Effector memory CD4-positive, alpha-beta T cell (primary cell): ENCODE results near the gene SLC37A3.

ENCODE experiments used
- DNase-seq, 3 donors: peaks; one replicate each; pipeline ENCODE4 v3.0.0-alpha.2; 2020
- H3K27ac ChIP-seq: 2 replicates; pipeline ENCODE4 v1.7.0; 2013; ENCODE audit warnings: mild to moderate bottlenecking, low read length, moderate library complexity; ENCODE audit not compliant: insufficient read depth, poor library complexity, severe bottlenecking
- H3K27me3 ChIP-seq: replicated peaks from 2 replicates; pipeline ENCODE4 v1.7.0; 2013; ENCODE audit warnings: mild to moderate bottlenecking, low read length; ENCODE audit not compliant: insufficient read depth, control insufficient read depth, poor library complexity, severe bottlenecking
- H3K36me3 ChIP-seq: 2 replicates; pipeline ENCODE4 v1.7.0; 2013; ENCODE audit warnings: mild to moderate bottlenecking, low read length, moderate library complexity; ENCODE audit not compliant: control insufficient read depth, insufficient read depth
- H3K4me1 ChIP-seq: 2 replicates; pipeline ENCODE4 v1.7.0; 2013; ENCODE audit warnings: low read length, mild to moderate bottlenecking; ENCODE audit not compliant: control insufficient read depth, insufficient read depth, poor library complexity, severe bottlenecking
- H3K4me3 ChIP-seq: 2 replicates; pipeline ENCODE4 v1.7.0; 2013; ENCODE audit warnings: low read length, low read depth, mild to moderate bottlenecking; ENCODE audit not compliant: insufficient read depth, poor library complexity, severe bottlenecking
- H3K9me3 ChIP-seq: 2 replicates; pipeline ENCODE4 v1.7.0; 2013; ENCODE audit warnings: mild to moderate bottlenecking, low read length, moderate library complexity; ENCODE audit not compliant: control insufficient read depth
- total RNA-seq, 3 donors: gene quantifications; one replicate each; lab custom pipeline; 2026; lab: John Stamatoyannopoulos, UW

The SLC37A3 gene, protein sequence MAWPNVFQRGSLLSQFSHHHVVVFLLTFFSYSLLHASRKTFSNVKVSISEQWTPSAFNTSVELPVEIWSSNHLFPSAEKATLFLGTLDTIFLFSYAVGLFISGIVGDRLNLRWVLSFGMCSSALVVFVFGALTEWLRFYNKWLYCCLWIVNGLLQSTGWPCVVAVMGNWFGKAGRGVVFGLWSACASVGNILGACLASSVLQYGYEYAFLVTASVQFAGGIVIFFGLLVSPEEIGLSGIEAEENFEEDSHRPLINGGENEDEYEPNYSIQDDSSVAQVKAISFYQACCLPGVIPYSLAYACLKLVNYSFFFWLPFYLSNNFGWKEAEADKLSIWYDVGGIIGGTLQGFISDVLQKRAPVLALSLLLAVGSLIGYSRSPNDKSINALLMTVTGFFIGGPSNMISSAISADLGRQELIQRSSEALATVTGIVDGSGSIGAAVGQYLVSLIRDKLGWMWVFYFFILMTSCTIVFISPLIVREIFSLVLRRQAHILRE
- 20.1 to 27.0 (median 20.5) reads per million in 3 donors for total RNA-seq

DNA sequence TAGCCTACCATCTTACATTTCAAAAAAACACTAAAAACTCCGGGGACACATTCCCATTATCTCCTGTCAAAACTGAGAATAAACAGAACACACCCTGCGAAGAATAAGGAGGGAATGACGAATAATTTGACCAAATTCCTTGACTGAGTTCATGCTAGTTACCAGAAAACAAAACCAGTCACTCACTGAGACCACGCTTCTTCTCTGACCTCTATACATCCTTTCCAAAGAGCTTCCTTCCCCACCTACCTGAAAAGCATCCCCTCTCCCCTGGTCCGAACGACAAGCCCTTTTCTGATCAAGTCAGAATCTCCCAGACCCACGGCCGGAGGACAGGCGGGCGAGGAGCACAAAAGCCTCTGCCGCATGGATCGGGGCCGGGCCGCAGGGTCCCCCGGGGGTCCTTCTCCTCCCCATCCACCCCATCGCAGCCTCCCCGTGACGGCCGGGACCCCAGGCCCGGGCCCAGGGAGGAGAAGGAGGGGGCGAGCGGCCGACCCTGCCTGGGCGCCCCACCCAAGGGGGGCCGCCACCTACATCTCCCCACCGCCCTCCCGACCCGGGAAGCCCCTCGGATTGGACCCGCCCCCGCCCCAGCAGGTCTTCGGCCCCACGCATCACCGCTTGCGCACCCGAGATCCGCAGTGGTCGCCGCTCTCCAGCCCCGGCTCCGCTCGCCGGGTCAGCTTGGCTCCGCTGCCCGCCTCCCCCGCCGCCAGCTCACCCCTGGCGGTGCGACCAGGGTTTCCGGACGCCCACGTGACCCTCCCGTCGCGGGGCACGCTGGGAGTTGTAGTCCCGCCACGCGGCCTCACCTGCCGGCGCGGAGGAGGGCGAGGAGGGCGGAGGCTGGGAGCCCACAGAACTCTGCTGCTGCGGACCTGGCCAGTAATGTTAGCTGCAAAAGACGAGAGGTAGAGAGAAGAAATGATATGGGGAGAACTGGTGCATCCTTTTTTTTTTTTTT, at the start of gene SLC37A3:
Gene SLC37A3, minus strand, starts transcription at position 747 of the 967 bp plus-strand sequence. CDS start 16,004 bp downstream, outside the sequence.
- H3K9me3 ChIP-seq, result no peaks in the 10 kb centered on the region
- H3K36me3 ChIP-seq, result no peaks in the 10 kb centered on the region
- peak within 1 kb of the TSS; percentile 73 for H3K27ac ChIP-seq
- DNase-seq, result peak; percentile 72 to 81 (median 77)
- peak within 1 kb of the TSS; percentile 84 for H3K4me3 ChIP-seq
- H3K27me3 ChIP-seq, result no peaks in the 10 kb centered on the region
- H3K4me1 ChIP-seq, result peaks cover 4% of the 10 kb centered on the region

DNA sequence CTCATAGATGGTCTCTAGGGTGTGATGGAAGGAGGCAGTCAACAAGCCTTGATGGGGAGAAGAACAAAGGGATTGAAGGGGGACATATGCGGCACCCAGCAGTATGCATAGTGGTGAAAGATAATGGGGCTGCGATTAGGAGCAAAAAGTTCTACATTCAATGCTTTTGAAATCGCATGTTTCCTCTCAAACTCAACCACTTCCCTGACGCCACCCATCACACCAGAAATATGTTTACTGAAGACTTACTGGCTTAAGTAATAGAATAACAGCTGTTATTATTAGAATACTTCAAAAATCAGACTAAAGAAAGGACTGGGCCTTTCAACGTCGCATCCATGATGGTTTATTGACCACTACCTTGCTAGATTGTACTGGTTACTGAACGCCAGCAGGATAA, 49.5 kb upstream of the SLC37A3 start:
- Histone ChIP-seq H3K27ac (no peak overlapping the region), H3K4me3 (no peak overlapping the region)

DNA sequence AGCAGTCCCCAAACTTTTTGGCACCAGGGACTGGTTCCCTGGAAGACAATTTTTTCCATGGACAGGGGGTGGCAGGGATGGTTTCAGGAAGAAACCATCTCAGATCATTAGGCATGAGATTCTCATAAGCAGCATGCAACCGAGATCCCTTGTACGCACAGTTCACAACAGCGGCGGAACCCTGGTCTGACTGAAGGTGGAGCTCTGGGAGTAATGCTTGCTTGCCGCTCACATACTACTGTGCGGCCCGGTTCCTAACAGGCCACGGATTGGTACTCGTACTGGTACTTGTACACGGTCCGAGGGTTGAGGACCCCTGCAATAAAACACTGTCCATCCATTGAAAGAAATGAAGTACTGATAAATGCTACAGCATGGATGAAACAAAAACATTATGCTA, 48.1 kb upstream of the SLC37A3 start:
- no peaks in the 10 kb centered on the region for H3K27me3 ChIP-seq
- no peaks in the 10 kb centered on the region for H3K9me3 ChIP-seq
- no peak overlapping the region for H3K4me3 ChIP-seq
- no peak for DNase-seq
- H3K4me1 ChIP-seq, result no peaks in the 10 kb centered on the region
- H3K36me3 ChIP-seq, result no peaks in the 10 kb centered on the region
- H3K27ac ChIP-seq, result no peak overlapping the region

More for the DNA sequence above, 49.5 kb upstream of the SLC37A3 start:
- Histone ChIP-seq H3K4me1 (no peaks in the 10 kb centered on the region), H3K27me3 (no peaks in the 10 kb centered on the region), H3K36me3 (no peaks in the 10 kb centered on the region), H3K9me3 (no peaks in the 10 kb centered on the region)
- DNase-seq, result no peak

DNA sequence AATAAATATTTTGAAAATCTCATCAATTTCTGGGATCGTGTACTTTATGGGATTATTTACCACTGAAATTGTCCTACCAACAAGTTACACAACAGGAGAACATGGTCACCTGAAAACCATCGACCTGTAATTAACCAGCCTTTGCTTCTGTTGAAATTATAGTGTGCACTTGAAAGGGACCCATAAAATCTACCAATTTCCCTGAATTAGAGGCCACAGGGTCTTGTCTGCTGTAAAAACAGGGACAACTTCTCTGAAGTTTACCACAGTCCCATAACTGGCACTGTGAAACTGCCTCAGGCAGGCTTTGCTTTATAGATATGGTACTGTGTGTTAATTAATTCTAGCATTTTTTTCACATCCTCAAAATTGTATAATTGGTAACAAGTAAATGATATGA, 43.2 kb upstream of the SLC37A3 start:
- H3K36me3 ChIP-seq, result no peaks in the 10 kb centered on the region
- H3K27me3 ChIP-seq, result no peaks in the 10 kb centered on the region
- H3K4me3 ChIP-seq, result no peak overlapping the region
- DNase-seq, result no peak
- H3K4me1 ChIP-seq, result no peaks in the 10 kb centered on the region
- H3K9me3 ChIP-seq, result no peaks in the 10 kb centered on the region
- H3K27ac ChIP-seq, result no peak overlapping the region

DNA sequence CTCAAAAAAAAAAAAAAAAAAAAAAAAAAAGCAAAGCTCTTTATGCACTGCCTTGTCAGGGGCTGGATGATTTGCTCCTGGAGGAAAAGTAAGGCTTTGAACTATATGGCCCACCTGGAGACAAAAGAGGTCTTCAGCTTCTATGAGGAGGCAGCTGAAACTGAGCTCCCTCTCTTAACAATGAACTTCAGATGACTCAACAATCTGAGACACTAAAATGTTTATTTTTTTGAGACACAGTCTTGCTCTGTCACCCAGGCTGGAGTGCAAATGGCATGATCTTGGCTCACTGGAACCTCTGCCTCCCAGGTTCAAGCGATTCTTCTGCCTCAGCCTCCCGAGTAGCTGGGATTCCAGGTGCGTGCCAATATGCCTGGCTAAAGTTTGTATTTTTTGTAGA, 42.3 kb upstream of the SLC37A3 start:
- Histone ChIP-seq H3K27me3 (no peaks in the 10 kb centered on the region), H3K36me3 (no peaks in the 10 kb centered on the region), H3K4me3 (no peak overlapping the region), H3K4me1 (no peaks in the 10 kb centered on the region), H3K9me3 (no peaks in the 10 kb centered on the region), H3K27ac (no peak overlapping the region)
- DNase-seq, result no peak

DNA sequence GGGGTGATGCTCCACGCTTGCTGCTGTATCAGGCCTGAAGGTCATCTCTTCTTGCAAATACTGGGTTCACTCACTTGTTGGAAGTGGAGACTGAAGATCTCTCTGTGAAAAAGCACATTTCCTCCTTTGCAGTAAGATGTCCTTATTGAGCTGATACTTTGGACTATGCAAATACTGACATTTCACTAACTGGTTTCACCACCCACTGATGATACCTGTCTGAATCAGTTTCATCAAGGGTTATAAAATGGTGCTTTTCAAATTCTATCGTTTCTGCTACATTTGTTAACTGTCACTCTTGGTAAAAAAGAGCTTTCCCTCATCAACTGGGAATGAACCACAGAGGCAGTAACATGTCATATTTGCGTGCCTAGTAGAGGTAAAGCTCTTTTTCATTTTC, 41.0 kb upstream of the SLC37A3 start:
- no peaks in the 10 kb centered on the region for H3K9me3 ChIP-seq
- no peak overlapping the region for H3K4me3 ChIP-seq
- no peaks in the 10 kb centered on the region for H3K4me1 ChIP-seq
- H3K27ac ChIP-seq, result no peak overlapping the region
- no peaks in the 10 kb centered on the region for H3K36me3 ChIP-seq
- DNase-seq, result no peak
- H3K27me3 ChIP-seq, result no peaks in the 10 kb centered on the region

DNA sequence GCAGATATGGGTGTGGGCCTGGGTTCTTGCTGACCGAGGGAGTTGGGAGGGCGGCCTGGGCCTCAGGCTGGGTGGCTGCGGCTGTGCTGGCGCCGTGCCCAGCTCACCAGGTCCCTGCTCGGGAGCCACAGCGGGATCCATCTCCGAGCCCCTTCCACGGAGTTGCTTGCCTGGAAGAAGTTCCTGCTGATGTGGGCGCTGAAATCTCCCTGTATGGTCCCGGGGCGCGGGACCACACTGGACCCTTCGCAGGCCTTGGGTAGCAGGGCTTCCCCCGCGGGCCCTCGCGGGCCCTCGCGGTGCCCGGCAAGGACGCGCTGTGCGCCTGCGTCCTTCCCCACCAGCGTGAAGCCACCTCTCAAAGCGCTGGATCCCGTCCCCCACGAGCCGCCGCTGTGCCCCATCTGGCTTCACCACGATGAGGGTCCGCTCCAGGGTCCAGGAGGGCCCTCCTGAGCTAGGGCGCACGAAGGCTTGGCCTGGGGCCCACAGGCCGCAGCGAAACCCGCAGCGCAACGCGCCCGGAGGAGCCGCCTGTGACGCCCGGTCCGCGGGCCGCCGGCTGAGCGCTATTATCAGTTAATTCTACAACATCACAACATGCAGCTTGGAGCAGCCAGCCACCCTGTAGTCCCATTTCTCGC, 37.0 kb upstream of the SLC37A3 start:
- Histone ChIP-seq H3K27me3 (no peaks in the 10 kb centered on the region), H3K4me1 (no peaks in the 10 kb centered on the region), H3K27ac (no peak overlapping the region), H3K4me3 (no peak overlapping the region), H3K36me3 (no peaks in the 10 kb centered on the region), H3K9me3 (no peaks in the 10 kb centered on the region)
- DNase-seq, result no peak

DNA sequence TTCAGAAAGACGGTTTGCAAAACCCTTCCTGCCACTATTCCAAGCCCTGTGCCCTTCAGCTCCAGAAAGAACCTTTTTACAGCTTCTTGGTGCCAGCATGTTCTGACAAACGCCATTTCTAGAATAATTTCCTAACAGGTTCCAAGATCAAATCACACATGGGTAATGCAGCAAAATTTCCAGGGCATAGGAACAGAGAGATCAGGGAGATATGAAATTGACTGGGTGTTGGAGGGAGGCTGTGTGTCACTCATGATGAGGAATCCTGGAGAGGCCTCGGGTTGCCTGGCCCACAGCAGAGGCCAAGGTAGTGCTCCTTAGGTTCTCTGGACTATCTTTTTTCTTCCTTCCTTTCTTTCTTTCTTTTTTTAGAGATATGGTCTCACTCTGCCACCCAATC, 35.1 kb upstream of the SLC37A3 start:
- no peak overlapping the region for H3K4me3 ChIP-seq
- no peak overlapping the region for H3K27ac ChIP-seq
- no peaks in the 10 kb centered on the region for H3K36me3 ChIP-seq
- no peaks in the 10 kb centered on the region for H3K27me3 ChIP-seq
- no peaks in the 10 kb centered on the region for H3K9me3 ChIP-seq
- DNase-seq, result no peak
- H3K4me1 ChIP-seq, result no peaks in the 10 kb centered on the region

DNA sequence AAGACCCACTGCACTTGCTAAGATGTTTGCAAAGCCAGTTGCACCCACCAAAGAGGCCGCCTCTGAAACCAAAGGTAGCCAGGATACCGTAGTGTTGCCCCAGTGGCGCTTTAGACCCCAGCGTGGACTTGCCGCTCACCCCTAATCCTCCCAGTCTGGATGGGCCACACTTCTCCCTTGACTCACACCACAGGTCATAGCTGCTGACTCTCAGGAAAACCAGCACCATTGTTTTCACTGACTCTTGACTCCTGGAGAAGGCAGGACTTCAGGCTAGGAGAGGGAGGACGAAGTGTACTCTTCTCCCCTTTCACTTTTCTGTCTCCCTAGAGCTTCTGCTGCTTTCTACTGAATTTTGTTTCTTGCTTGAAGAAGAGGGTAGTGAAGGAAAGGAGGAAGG, 27.8 kb upstream of the SLC37A3 start:
- no peaks in the 10 kb centered on the region for H3K4me1 ChIP-seq
- H3K4me3 ChIP-seq, result no peak overlapping the region
- H3K27me3 ChIP-seq, result no peaks in the 10 kb centered on the region
- H3K27ac ChIP-seq, result no peak overlapping the region
- H3K9me3 ChIP-seq, result no peaks in the 10 kb centered on the region
- H3K36me3 ChIP-seq, result no peaks in the 10 kb centered on the region
- DNase-seq, result no peak
